GM21576 (cell line): ENCODE data around the gene ATP13A4.

ENCODE experiments used
- ATAC-seq: cut with Tn5 transposase; IDR thresholded peaks from one replicate; pipeline ENCODE4 v1.9.1; 2021; ENCODE audit warnings: mild to moderate bottlenecking, moderate library complexity; ENCODE audit not compliant: unreplicated experiment

Gene ATP13A4

DNA sequence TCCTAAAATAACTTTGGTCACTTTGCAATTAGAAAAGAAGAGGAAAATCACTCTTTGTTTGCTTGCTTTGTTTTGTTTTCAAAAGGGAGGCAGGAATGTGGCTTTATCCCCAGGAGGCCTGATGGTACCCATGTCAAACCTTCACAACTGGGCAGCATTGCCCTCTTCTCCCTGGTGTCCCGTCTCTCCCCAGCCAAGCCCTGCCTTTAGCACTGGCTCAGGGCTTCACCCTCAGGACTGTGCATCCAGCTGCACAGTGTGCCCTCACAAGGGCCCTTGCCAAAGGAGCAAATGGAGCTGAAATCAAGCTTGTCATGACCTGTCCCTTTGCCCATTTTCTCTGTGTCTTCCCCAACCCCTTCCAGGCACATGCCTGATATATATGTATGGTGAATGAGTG lies 147.0 kb downstream of the ATP13A4 start:
- ATAC-seq = no peak

DNA sequence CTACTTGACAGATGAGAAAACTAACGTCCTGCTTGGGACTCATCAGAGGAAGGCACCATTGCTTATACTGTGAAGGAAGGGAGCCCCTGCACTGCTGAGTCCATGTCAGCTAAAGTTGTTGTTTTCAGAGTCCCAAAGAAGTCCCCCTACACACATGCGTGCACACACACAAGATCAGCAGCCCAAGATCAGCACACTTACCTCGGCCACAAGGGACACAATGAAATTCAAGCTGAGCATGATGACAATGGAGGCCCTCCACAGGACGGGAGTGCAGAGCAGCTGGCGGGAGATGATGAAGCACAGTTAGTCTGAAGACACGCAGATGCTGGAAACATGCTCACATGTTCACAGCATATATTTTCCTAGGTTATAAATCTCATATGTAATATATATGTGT lies 147.6 kb downstream of the ATP13A4 start:
- no peak for ATAC-seq

DNA sequence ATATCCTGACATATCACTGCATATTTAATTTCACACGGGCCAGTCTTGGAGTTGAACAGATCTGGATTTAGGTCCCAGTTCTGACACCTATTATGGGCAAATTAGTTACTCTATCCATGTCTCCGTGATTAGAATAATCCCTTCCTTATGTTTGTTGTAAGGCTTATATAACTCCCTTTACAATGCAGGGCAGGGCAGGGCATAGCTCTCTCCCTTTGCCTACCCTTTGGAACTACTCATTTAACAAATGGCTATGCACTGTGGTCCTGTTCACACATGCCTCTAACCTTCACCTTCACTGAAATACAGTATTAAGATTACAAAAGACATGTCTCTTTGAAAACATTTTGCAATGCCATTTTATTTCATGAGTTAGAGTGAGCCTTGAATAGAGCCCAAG lies 151.4 kb downstream of the ATP13A4 start:
- no peak for ATAC-seq

DNA sequence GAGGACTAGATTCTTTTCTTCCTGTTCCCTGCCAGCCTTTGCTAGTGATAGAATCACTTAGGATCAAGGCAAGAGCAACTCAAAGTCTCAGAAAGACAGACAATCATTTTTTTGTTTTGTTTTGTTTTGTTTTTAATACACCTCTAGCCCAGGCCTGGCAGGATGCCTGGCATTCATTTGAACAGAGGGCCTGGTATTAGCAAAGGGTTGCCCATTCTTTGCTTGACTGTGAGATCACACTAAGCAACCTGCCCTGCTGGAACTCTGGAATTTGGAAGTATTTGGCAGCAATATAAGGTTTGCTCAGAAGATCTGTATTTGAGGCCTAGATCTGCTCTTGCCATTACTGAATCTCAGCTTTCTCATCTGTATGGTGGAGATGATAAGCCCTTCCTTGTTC lies 154.4 kb downstream of the ATP13A4 start:
- ATAC-seq = no peak

DNA sequence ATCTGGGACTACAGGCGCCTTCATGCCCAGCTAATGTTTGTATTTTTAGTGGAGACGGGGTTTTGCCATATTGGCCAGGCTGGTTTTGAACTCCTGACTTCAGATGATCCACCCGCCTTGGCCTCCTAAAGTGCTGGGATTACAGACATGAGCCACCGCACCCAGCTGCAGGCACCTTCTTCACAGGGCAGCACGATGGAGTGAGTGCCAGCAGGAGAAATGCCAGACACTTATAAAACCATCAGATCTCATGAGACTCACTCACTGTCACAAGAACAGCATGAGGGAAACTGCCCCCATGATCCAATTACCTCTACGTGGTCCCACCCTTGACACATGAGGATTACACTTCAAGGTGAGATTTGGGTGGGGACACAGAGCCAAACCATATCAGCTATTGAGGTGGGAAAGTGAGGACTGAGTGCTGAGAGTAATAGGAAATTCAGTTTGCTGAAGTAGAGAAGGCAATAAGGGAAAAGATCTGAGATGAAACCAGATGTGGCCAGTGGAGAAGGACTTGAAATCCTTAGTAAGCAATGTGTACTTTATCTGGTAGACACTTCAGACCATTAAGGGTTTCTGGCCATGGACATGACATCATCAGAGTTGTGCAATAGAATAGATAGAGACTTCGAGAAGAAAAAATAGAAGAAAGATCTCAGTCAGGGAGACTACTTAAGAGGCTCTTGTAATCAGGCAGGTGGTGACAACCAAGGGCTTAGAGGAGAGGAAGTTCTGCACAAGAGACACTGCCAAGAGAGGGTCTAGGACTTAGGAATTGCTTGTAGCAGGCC lies 158.0 kb downstream of the ATP13A4 start:
- ATAC-seq = no peak

DNA sequence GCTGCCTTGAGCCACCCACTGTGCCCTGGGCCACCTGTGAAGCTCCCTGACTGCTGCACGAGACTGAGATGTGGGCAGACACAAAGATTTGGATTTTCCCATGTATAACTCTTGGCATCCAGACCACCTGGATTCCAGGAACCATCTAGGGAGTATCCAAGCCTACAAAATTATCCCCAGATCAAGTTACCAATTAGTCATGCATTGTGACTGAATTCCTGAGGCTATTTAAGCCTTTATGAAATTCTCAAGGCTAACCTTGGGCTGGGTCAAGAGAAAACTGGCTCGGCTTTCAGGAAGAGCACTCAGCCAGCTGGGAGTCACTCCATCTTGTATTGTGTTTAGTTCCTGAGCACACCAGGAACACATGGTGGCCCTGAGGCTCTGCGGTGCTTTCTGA lies 162.8 kb downstream of the ATP13A4 start:
- no peak for ATAC-seq

DNA sequence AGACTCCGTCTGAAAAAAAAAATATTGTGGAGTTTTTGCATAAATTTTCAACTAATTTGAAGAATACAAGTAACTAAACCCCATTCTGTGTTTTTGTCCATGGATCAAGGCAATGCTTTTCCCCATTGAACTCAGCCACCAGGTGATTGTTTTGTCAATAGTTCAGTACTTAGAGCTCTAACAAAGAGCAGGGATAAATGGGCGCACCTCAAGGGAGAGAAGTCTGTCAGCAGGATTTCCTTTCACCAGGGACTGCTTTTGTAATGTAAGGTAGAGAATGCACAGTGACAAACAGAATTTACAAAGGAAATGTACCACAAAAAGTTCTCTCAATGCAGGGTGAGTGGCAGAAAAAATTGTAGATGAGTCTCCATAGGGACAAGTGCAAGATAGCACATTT lies 165.4 kb downstream of the ATP13A4 start:
- no peak for ATAC-seq

DNA sequence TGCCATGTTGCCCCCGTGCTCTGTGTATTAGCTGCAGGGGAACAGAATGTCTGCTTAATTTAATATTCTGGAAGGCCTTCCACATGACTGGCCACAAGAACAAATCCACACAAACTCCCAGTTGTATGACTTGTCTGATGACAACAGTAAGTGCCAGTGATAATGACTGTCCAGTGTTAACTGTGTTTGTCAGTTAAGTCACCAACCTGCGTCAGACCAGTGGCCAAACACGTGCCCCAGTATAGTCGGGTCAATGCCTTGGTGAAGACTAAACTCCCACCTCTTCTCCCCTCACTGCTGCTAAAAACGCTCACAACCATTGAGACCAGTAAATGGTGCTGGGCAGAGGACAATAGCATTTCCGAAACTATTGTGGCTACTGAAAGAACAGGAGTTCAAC lies 166.3 kb downstream of the ATP13A4 start:
- no peak for ATAC-seq

DNA sequence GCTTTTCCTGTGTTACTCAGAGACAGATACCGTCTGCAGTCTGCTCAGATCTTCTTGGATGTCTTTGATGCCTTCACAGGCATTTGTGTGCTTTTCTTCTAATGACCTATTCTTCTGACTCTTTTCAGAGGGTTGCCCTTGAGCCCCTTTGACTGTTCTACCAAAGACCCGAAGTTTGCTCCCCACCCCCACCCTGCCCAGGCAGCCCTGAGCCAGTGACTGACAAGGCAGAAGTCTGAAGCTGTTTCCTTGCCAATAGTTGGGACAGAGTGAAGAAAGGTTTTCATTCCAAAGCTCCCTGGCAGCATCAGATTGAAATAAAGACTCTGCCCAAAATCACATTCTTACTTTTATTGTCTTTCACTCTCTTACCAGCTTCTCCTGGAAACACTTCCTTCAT lies 167.1 kb downstream of the ATP13A4 start:
- no peak for ATAC-seq

DNA sequence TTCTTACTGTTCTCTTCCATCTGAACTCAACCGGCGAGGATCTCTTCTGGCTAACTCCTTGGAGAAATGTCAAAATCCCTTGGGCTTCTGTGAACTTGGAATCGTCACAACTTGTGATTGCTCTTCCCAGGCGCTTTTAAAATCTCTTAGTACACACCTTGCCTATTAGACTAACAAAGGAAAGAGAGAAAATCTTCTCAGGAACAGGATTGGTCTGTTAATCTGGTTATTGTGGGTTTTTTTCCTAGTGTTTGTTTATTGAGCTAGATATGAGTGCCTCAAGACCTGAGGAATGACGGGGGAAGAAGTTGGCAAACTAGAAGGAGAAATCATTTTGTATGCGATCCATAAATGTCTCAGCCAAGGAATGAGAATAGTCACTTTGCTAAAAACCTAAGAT lies 176.0 kb downstream of the ATP13A4 start, which contains the start of gene ATP13A5:
Gene ATP13A5, minus strand, starts transcription at position 48 of the 400 bp plus-strand sequence. Its CDS starts 28 bp downstream, at position 20.
- ATAC-seq = no peak

DNA sequence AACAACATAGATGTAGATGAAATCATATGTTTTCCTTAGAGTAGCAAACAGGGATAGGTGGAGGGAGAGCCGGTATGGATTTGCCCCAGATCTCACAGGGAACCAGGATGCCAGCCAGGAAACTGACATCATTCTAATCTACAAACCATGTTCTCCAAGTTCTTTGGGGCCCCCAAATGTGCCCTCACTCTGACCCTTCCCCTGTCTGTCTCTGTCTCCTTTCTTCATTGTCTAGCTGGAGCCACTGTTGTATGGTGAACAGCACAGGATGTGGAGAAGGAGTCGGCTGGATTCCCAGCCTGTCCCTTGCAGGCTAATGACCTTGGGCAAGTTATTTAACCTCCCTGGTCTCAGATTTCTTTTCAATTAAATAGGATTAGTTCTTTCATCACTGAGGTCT lies 177.1 kb downstream of the ATP13A4 start:
- ATAC-seq = no peak

DNA sequence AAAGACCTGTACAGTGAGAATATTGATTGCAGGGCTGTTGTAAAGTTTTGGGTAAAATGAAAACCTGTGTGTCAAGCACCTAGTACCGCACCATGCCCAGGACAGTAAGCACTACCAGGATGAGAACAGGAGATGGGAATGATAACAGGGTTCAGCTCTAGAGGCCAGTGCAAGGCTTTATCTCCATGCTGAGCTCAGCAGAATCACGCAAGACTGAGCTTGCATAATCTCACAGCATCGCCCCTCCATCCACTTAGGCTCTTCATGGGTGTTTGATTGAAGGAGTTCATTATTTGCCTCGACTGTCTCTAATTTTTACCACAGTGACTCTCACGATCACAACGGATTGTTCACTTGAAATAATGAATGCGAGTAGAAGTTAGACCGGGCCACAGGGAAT lies 179.1 kb downstream of the ATP13A4 start:
- no peak for ATAC-seq

DNA sequence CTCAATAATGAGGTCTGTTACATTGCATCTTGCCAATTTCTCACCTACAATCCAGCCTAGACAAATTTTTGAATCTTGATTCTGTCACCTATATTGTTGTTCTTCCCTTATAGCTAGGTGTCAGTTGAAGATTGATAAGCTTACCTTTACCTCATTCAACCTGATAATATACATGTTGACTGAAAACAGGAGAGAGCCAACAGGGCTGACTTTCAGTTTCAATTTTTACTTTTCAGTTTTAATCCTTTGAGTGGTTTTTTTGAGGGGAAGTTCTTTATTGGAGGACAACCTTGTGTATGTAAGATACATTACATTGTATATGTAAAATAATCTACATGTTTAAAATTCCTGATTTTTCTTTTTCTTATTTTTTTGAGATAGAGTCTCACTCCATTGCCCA lies 181.9 kb downstream of the ATP13A4 start:
- ATAC-seq = no peak

DNA sequence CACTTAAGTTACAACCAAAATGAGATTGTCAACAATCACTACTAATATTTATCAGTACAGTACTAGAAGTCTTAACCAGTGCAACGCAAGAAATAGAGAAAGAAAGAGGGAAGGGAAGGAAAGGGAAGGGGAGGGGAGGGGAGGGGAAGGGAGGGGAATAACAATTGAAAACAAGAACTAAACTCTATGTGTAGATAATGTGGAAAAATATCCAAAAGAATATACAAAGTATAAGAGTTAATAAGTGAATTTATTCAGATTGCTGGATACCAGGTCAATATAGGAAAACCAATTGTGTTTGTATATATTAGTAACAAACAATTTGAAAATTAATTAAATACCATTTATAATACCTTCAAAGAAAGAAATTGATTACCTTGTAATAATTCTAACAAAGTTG lies 186.8 kb downstream of the ATP13A4 start:
- ATAC-seq = no peak

DNA sequence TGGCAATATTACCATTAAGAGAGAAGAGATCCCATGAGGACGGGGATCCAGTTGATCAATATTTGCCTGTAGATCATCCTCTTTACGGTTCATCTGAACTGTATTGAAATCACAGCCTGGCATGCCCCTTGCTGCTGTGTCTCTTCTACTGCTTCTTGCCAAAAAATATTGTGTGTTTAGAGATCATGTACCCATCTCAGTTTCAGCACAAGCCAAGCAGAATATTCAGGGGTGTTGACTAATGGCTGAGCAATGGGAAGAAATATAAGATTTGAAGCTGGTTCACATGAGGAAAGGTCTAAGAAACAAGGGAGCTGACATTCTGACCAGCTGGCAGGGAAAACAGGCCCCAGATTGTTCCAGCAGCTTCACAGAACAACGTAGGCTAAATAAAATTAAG lies 197.4 kb downstream of the ATP13A4 start:
- ATAC-seq = no peak

DNA sequence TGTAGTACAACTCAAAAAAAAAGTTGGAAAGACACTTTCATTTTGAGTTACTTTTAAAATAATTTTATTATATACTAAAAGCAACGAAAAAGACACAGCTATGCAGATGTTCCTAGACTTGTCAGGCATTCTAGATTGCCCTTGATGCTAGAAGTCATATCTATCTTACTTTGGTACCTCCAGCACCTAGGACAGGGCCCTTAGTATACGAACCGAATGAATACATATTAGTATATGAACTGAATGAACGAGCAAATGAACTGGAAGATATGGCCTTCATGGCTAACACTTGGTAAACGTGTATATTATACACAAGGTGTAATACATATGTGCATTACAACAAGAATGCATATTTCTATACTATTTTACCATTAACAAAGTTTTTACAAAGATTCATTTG lies 200.3 kb downstream of the ATP13A4 start:
- ATAC-seq = no peak
